NCI-H2107 (cell line): ENCODE measurements around the gene SST.

Experiments used
- DNase-seq: peaks from one replicate; lab custom pipeline; 2025; lab: John Stamatoyannopoulos, UW

Gene SST

DNA sequence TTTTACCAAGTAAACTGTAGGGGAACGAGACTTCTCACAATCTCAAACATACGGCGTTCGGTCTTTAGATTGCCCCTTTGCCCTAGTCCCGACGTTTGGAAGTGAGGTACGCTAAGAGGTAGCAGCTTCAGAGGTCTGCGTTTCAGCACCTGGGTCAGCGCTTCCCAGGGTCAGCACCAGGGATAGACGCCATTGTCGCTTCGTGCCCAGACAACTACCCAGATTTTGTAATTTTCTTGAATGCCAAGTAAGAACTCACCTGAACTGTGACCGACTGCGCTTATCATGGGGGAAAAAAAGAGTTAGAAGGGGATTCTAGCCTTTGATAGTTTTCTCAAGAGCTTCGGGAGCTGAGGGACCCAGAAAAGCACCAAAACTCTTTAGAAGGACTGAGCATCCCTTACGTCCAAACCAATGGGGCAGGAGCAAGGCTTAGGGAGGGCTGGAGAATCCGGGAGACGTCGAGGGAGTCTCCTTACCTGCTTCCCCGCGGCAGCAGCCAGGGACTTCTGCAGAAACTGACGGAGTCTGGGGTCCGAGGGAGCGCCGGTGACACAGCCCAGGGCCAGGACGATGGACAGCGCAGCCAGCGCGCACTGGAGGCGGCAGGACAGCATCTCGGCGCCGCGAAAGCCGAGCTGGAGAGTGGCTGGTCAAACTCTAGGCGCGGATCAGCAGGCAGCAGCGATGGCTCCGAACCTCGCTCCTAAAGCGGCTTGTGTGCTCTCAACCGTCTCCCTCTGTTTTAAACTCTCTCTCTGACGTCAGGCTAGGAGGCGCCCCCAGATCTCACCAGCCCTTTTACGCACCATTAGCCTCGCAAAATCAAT, at the start of gene SST:
Gene SST (minus strand): TSS at position 720 of the 830 bp plus-strand sequence. CDS start 103 bp downstream, at position 617.
- DNase-seq, result no peak

DNA sequence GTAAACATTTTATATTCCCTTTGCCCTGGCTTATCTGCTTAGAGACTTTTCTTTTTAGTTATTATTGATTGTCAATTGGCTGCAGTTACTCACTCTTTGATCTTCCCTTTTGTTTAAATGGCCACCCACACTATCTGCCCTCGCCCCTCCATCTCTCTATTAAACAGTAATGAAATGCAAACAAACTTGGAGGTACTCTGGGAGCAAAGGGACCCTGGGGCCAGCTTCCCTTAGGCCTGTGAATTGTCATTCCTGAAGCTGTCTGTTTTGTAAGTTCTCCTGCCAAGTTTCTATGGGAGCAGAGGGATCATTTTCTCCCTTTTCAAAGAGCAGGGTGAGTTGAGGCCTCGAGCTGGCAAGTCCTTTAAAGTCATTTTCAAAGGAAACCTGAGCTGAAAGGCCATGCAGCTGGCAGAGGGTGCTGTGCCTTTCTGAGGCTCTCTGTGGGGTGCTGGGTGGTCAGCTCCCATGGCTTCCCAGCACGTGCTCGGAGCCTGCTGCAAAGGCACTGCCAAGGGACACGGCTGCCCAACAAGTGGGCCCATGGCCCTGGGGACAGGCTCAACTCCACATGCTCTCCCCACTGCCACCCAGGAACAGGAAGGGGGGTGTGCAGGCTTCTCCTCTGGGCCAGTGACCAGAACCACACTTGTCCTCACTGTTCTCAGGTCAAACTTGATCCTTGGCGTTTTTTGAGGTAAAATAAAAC, 49.6 kb upstream of the SST start:
- DNase-seq, result peak; percentile 85

- DNase-seq, result no peak
Observed at GRCh38 chr3:187718802-187719201, 48.6 kb upstream of the SST start.

- DNase-seq, result no peak
Observed at GRCh38 chr3:187717572-187717971, 47.4 kb upstream of the SST start.

GRCh38 chr3:187714404-187714979, 44.3 kb upstream of the SST start:
- peak; percentile 83 for DNase-seq

DNA sequence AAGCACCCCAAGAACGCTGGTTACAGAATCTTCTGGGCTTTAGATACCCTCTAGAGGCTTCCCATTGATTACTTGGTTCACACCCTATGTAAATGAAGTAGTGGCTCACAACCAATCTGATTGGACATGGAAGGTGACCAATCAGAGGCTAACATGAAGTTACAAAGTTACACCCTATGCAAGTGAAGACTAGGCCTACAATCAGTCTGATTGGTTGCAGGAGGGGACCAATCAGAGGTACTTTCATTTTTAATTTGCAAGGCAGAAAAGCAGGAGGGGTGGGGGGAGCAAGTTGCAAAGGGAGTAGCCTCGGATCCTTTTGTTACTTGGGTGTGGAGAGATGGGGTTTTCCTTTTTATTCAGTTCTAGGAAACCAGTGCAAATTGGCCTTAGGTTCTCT, 43.3 kb upstream of the SST start:
- no peak for DNase-seq

DNA sequence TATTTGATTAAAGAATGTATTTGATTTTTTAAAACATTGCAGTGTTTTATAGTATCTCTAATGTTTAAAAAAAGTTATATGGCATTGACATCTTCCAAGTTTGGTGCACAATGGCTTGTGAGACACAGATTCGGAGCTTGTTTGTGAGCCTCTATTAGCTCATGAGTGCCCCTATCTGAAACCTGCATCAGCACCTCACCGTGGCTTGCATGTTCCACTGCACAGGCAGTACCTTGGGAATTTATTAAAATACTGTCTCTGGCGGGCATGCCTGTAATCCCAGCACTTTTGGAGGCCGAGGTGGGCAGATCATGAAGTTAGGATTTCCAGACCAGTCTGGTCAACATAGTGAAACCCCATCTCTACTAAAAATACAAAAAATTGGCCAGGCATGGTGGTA, 39.0 kb upstream of the SST start:
- DNase-seq, result no peak

GRCh38 chr3:187708696-187709095, 38.5 kb upstream of the SST start:
- DNase-seq, result no peak

- DNase-seq, result no peak
Observed at GRCh38 chr3:187706971-187707370, 36.8 kb upstream of the SST start.

DNA sequence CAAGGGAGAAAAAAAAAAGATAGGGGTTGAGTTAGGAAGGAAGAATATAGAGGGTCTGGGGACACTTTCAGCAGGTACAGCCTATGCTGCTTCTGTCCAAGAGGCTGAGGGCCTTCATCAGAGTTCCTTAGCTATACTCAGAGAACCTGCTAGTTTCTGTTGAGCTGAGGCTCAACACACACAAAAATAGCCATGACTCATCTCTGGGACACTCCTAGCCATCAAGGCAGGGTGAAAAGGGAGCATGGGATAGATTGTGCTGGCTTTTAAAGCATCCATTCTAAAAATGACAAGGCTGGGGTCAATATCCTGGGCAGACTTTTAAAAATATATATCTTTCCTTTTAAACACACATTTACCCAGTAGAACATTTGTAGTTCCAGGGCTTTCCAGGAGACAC, 35.0 kb upstream of the SST start:
- DNase-seq, result no peak

- no peak for DNase-seq
Observed at GRCh38 chr3:187702507-187703033, 32.4 kb upstream of the SST start, which contains the start of gene RTP2. RTP2 (minus strand) TSS chr3:187702557; CDS start chr3:187702128, 429 bp downstream.

DNA sequence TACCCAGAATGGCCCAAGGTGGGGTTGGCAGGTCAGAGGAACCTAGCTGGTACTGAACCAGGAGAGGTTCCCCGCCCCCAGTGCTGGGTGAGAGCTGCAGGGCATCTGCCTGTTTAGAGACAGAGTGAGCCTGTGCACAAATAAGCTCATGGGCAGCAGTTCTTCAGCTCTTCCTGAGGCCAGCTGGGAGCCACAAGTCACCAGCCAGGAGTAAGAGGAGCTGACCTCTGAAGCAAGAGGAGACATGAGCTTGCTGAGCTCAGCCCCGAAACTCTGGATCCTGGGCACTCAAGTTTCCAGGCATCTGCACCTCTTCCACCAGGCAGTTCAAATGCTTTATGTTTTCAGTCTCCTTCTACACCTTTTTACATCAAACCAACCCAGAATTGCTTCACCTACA, 30.1 kb upstream of the SST start:
- no peak for DNase-seq

DNA sequence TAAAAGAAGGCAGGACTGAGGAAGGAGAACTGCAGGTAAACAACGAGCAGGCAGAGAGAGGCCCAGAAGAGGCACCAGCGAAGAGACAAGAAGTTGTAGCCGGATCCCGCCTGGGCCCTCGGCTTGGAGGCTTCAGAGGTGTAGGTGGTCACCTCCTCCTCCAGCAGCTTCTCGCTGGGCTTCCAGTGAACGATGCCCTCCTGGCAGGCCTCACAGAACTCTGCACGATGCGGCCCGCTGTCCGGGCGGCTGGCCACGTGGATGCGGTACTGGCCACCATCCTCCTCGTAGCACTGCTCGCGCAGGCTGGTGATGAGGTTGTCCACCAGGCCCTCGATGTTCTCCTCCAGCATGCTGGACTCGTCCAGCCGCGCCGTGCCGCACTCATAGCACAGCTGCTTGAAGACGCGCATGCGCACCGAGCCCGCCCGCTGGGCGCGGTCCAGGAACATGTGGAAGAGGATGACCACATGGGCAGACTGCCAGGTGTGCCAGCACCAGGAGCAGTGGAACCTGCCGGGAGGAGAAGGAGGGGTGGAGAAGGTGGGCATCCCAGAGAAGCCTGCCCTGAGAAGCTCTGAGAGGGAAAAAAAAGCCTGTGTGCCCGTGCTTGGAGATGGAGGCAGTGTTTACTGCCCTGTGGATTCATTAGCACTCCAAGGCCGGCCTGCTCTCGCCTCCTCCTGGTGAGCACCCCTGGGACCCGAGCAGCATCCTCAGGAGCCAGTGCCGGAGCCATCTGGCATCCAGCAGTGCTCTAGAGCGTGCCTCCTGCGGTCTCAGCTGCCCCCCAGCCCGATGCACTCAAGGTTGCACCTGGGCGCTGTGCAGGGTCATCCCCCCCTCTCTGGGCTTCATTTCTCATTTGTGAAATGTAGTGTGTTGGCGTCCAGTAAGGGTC, 28.6 kb upstream of the SST start:
- DNase-seq, result no peak

DNA sequence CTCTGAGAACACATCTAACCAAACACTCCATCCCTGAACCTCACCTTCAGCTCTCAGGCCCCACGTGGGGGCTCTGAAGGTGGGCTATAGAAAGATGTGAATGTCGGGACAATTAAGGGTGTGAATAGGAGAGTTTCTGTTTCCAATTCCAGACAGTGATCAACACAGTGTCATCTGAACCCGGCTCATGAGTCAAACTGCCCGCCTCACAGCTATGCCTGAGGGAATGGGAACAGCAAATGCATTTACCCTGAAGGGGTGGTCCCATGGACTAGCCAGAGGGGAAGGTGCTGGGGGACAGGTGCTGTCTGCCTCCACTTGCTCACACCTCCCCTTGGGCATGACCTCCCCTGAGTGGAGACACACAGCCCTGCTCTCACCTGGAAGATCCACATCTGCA, 25.8 kb upstream of the SST start:
- no peak for DNase-seq

DNA sequence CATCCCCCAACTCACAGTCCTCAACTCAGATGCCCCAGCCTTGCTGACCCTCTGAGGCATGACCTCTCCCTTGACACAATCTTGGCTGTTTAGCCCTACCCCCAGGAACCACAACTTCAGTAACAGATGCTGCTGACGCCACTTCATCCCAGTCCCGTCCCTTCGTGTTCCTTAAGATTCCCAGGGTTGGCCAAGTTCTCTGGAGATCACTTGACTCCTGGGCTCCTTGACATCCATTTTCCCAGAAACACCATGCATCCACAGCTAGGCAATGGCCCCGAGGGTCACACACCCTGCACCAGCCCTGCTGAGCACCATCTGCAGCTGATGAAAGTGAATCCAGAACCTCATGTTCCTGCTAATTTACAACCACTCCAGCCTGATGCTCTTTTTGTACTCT, 25.3 kb upstream of the SST start:
- no peak for DNase-seq

DNA sequence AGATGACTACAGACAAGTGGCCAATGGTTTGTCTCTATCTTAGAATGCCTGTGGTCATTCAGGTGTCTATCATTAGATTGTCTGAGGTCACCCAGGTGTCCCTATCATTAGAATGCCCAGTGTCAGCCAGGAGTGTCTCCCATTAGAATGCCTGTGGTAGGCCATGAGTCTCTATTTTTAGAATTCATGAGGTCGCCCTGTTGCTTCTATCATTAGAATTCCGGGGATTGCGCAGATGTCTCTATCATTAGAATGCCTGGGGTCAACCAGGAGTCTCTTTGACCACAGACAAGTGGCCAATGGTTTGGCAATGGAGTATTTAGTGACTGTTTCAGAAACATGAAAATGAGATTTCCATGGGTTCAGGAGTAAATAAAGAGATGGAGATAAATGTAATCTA, 24.6 kb upstream of the SST start:
- no peak for DNase-seq

GRCh38 chr3:187693431-187693830, 23.2 kb upstream of the SST start:
- no peak for DNase-seq

GRCh38 chr3:187689984-187690383, 19.8 kb upstream of the SST start:
- no peak for DNase-seq

DNA sequence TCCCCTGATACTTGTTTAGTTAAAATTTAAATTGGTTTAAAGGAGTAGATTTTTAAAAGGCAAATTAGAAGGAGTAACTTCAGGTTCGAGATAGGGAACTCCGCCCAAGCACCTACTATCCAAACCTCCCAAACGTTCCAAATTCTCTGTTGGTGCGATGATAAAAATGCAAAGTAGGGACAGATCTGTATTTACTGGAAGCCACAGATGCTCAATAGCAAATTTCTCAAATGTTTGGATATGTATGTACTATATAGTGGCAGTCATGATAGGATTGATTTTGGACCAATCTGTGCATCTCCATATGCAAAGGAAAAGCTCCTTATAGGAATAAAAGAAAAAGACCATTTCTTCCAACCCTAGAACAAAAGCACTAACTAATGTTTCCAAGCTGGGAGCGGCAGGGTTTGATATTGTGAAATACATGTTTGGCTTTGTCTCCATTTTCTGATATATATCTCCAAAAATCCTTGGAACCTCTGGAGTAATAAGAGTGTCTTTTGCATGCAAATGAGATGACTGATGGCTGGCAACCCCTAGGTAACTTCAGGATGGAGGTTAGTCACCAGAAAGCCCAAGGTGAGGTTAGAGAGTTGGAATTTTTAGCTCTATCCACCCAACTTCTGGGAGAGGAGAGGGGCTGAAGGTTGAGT, 16.6 kb upstream of the SST start:
- no peak for DNase-seq

- DNase-seq, result no peak
Observed at GRCh38 chr3:187685948-187686347, 15.8 kb upstream of the SST start.

GRCh38 chr3:187684880-187685279, 14.7 kb upstream of the SST start:
- no peak for DNase-seq
